GM18867 (cell line): ENCODE results near the gene SLC5A4.
"Not testable (repeated sequence)": the region's sequence is repeated elsewhere in the genome, so short reads cannot be mapped to it uniquely, and the experiment has no call there.

Experiments used
- ATAC-seq: cut with Tn5 transposase; IDR thresholded peaks from one replicate; pipeline ENCODE4 v1.9.1; 2021; ENCODE audit warnings: mild to moderate bottlenecking, moderate library complexity; ENCODE audit not compliant: unreplicated experiment

The SLC5A4 gene

GRCh38 chr22:32202161-32202538 lies 53.0 kb downstream of the SLC5A4 start:
- no peak for ATAC-seq

GRCh38 chr22:32200752-32201151 lies 54.4 kb downstream of the SLC5A4 start:
- ATAC-seq, result no peak

GRCh38 chr22:32199961-32200360 lies 55.2 kb downstream of the SLC5A4 start:
- no peak for ATAC-seq

GRCh38 chr22:32199341-32199740 lies 55.8 kb downstream of the SLC5A4 start:
- ATAC-seq, result no peak

GRCh38 chr22:32197553-32198226 lies 57.5 kb downstream of the SLC5A4 start:
- ATAC-seq, result not testable (repeated sequence)

GRCh38 chr22:32195900-32196299 lies 59.2 kb downstream of the SLC5A4 start:
- not testable (repeated sequence) for ATAC-seq

GRCh38 chr22:32193346-32193745 lies 61.8 kb downstream of the SLC5A4 start:
- not testable (repeated sequence) for ATAC-seq

- not testable (repeated sequence) for ATAC-seq
These were observed 64.1 kb downstream of the SLC5A4 start for GRCh38 chr22:32191021-32191420.

- no peak for ATAC-seq
These were observed 69.3 kb downstream of the SLC5A4 start for GRCh38 chr22:32185821-32186220.

GRCh38 chr22:32183625-32184024 lies 71.5 kb downstream of the SLC5A4 start:
- no peak for ATAC-seq

- ATAC-seq, result no peak
These were observed 74.1 kb downstream of the SLC5A4 start for GRCh38 chr22:32181043-32181442.

GRCh38 chr22:32177221-32177765 lies 77.9 kb downstream of the SLC5A4 start:
- ATAC-seq, result no peak

GRCh38 chr22:32175683-32176644 lies 79.2 kb downstream of the SLC5A4 start:
- no peak for ATAC-seq

- ATAC-seq, result no peak
These were observed 80.0 kb downstream of the SLC5A4 start for GRCh38 chr22:32175115-32175514.
